ENCODE data around the gene COBL. TPM values are rescaled to one million over a fixed set of nuclear protein-coding genes. Genes with fewer than 3 reads are reported as not detected.

COBL gene
- total and polyA plus RNA-seq, 9 of the 15 experiments (the other 6 are each of a cell fraction or from before 2014, with no cell fraction given): 0.01 to 2.4 (median 0.09) TPM; not detected in 3

GRCh38 chr7:50988465-50988864 lies 328.1 kb downstream of the COBL start (continued):
- TF ChIP-seq, protein P1, sequence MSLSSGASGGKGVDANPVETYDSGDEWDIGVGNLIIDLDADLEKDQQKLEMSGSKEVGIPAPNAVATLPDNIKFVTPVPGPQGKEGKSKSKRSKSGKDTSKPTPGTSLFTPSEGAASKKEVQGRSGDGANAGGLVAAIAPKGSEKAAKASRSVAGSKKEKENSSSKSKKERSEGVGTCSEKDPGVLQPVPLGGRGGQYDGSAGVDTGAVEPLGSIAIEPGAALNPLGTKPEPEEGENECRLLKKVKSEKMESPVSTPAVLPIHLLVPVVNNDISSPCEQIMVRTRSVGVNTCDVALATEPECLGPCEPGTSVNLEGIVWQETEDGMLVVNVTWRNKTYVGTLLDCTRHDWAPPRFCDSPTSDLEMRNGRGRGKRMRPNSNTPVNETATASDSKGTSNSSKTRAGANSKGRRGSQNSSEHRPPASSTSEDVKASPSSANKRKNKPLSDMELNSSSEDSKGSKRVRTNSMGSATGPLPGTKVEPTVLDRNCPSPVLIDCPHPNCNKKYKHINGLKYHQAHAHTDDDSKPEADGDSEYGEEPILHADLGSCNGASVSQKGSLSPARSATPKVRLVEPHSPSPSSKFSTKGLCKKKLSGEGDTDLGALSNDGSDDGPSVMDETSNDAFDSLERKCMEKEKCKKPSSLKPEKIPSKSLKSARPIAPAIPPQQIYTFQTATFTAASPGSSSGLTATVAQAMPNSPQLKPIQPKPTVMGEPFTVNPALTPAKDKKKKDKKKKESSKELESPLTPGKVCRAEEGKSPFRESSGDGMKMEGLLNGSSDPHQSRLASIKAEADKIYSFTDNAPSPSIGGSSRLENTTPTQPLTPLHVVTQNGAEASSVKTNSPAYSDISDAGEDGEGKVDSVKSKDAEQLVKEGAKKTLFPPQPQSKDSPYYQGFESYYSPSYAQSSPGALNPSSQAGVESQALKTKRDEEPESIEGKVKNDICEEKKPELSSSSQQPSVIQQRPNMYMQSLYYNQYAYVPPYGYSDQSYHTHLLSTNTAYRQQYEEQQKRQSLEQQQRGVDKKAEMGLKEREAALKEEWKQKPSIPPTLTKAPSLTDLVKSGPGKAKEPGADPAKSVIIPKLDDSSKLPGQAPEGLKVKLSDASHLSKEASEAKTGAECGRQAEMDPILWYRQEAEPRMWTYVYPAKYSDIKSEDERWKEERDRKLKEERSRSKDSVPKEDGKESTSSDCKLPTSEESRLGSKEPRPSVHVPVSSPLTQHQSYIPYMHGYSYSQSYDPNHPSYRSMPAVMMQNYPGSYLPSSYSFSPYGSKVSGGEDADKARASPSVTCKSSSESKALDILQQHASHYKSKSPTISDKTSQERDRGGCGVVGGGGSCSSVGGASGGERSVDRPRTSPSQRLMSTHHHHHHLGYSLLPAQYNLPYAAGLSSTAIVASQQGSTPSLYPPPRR (CRISPR knock-in tag; IDR thresholded peaks at IDR 0.05; ENCODE audit: borderline replicate concordance): no peak
- no peak for TF ChIP-seq BCLAF1 (IDR thresholded peaks at IDR 0.05; ENCODE audit: borderline replicate concordance in 1 of 2, control insufficient read depth in 1 of 2, low read depth in 2 of 2, low read length in 1 of 2)
